Caco-2 (cell line): ENCODE data around the gene GEMIN4. TPM values are rescaled to one million over a fixed set of nuclear protein-coding genes. Genes with fewer than 3 reads are reported as not detected.

Source experiments
- BruUV-seq: library from RNA; stranded (reverse); fragments of 400-500 nt; replicated peaks from 2 replicates; lab custom pipeline; 2021; lab: Mats Ljungman, UMichigan
- CTCF ChIA-PET: fragments of 300-600 bp; sonication (Branson Sonifier 250); formaldehyde crosslinking; loops from one replicate; lab custom pipeline; 2022; ENCODE audit warnings: antibody characterized with exemption; lab: Charles Lee
- POLR2A ChIA-PET: fragments of 300-600 bp; sonication (Branson Sonifier 250); formaldehyde crosslinking; loops from one replicate; lab custom pipeline; 2022; ENCODE audit warnings: antibody characterized with exemption; lab: Charles Lee
- DNase-seq, 2 experiments: peaks; one replicate each; pipeline versions ENCODE4 v3.0.0 to v3.0.0-alpha.2; 2020 to 2022
- H3K27me3 ChIP-seq: replicated peaks from 2 replicates; pipeline ENCODE4 v1.6.0; 2011; ENCODE audit warnings: low read length; ENCODE audit not compliant: control insufficient read depth, insufficient read depth
- H3K36me3 ChIP-seq: 2 replicates; pipeline ENCODE4 v1.5.1; 2011; ENCODE audit warnings: low read length; ENCODE audit not compliant: control insufficient read depth, insufficient read depth
- H3K4me1 ChIP-seq: fragments of 250-450 bp; sonication (Bioruptor Pico); 2 replicates; pipeline ENCODE4 v1.5.1; 2020; ENCODE audit warnings: mild to moderate bottlenecking
- H3K4me3 ChIP-seq: 2 replicates; pipeline ENCODE4 v1.5.1; 2011; ENCODE audit warnings: low read depth, mild to moderate bottlenecking, control low read depth, low read length
- H3K9me3 ChIP-seq: fragments of 250-450 bp; sonication (Bioruptor Pico); 2 replicates; pipeline ENCODE4 v1.5.1; 2020; ENCODE audit warnings: mild to moderate bottlenecking, moderate library complexity
- H3K27ac Mint-ChIP-seq: one replicate; pipeline ENCODE4 v1.8.0; 2022; ENCODE audit warnings: mixed read lengths; ENCODE audit not compliant: unreplicated experiment
- H3K27me3 Mint-ChIP-seq: one replicate; pipeline ENCODE4 v1.8.0; 2022; ENCODE audit warnings: mixed read lengths; ENCODE audit not compliant: insufficient read depth, unreplicated experiment
- H3K36me3 Mint-ChIP-seq: one replicate; pipeline ENCODE4 v1.8.0; 2022; ENCODE audit warnings: mild to moderate bottlenecking, mixed read lengths; ENCODE audit not compliant: insufficient read depth, unreplicated experiment
- H3K4me1 Mint-ChIP-seq: one replicate; pipeline ENCODE4 v1.8.0; 2022; ENCODE audit warnings: low read depth, mixed read lengths; ENCODE audit not compliant: unreplicated experiment
- H3K4me3 Mint-ChIP-seq: one replicate; pipeline ENCODE4 v1.8.0; 2022; ENCODE audit warnings: mild to moderate bottlenecking, moderate library complexity, mixed read lengths; ENCODE audit not compliant: unreplicated experiment
- H3K9me3 Mint-ChIP-seq: one replicate; pipeline ENCODE4 v1.8.0; 2022; ENCODE audit warnings: mixed read lengths; ENCODE audit not compliant: unreplicated experiment
- CTCF ChIP-seq, 2 experiments: fragments of 200-600 bp in 1 of 2; IDR thresholded peaks; 1 replicate in 1 of 2; 2 replicates in 1 of 2; pipeline versions ENCODE4 v1.5.1 to v1.8.0; 2011 to 2022; ENCODE audit warnings: antibody characterized with exemption in 1 of 2, control low read depth in 1 of 2, inconsistent platforms in 1 of 2, low read depth in 1 of 2, low read length in 1 of 2, mild to moderate bottlenecking in 1 of 2, moderate library complexity in 1 of 2; ENCODE audit not compliant: insufficient read depth in 1 of 2, severe bottlenecking in 1 of 2, unreplicated experiment in 1 of 2
- intact Hi-C: fragments of 100-400 bp; cut with micrococcal nuclease; formaldehyde crosslinking; loops from one replicate; pipeline ENCODE4 v1.10.0; 2022; ENCODE audit not compliant: unreplicated experiment
- total RNA-seq: library from RNA; stranded (reverse); gene quantifications from 2 replicates; pipeline ENCODE4 v1.2.3, GENCODE V29; 2022

The GEMIN4 gene
- total RNA-seq, 1 experiment from 2014 or later = 19.1 TPM

DNA sequence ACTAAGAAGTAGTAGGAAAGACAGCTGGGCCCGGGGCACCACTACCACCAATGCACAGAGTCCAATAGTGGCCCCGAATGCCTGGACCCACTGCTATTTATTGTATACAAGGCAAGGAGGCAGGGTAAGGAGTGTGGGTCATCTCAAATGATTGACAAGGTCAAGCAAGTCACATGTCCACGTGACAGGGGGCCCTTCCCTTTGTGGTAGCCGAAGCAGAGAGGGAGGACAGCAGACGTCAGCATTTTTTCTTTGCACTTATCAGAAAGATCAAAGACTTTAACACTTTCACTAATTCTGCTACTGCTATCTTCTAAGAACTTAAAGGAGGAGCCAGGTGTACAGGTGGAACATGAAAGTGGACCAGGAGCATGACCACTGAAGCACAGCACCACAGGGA is 43.9 kb downstream of the GEMIN4 start:
- H3K4me3 ChIP-seq = no peak overlapping the region
- Mint-ChIP-seq H3K4me3 (no peak overlapping the region), H3K36me3 (peaks cover 8% of the 10 kb centered on the region), H3K27ac (no peak overlapping the region), H3K27me3 (no peaks in the 10 kb centered on the region), H3K9me3 (no peaks in the 10 kb centered on the region), H3K4me1 (no peaks in the 10 kb centered on the region)
- no peaks in the 10 kb centered on the region for H3K36me3 ChIP-seq
- H3K9me3 ChIP-seq = no peaks in the 10 kb centered on the region
- H3K27me3 ChIP-seq = no peaks in the 10 kb centered on the region
- peak; percentile 28 to 46 for DNase-seq
- no TSS peak for BruUV-seq
- no peaks in the 10 kb centered on the region for H3K4me1 ChIP-seq
- no peak for TF ChIP-seq CTCF (IDR thresholded peaks at IDR 0.05; ENCODE audit: insufficient read depth in 1 of 2, low read depth in 1 of 2, low read length in 1 of 2, severe bottlenecking in 1 of 2, unreplicated experiment in 1 of 2)
- ChIA-PET CTCF (no interaction called here), POLR2A (no interaction called here)
- intact Hi-C loops = no loop called here

GRCh38 chr17:705863-706262 is 46.2 kb downstream of the GEMIN4 start:
- BruUV-seq = no TSS peak
- POLR2A ChIA-PET = no interaction called here
- CTCF ChIA-PET = no interaction called here

DNA sequence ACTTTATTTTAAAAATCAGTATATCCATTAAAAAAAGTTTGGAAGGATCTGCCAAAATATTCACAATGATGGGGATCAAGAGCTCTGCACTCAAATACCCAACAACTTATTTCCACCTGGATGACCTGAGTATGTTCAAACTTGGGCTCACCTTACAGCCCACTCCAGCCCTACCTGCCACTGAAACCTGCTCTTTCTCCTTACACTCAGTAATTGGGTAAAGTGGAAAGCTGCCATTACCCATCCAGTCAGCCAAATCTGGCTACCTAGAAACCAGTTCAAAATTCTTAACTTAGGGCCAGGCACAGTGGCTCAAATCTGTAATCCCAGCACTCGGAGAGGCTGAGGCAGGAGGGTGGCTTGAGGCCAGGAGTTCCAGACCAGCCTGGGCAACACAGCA is 47.1 kb downstream of the GEMIN4 start:
- Histone ChIP-seq H3K36me3 (no peaks in the 10 kb centered on the region), H3K4me3 (no peak overlapping the region), H3K4me1 (no peaks in the 10 kb centered on the region), H3K9me3 (no peaks in the 10 kb centered on the region), H3K27me3 (no peaks in the 10 kb centered on the region)
- CTCF ChIA-PET = no interaction called here
- POLR2A ChIA-PET = no interaction called here
- Mint-ChIP-seq H3K36me3 (peaks cover 8% of the 10 kb centered on the region), H3K4me3 (no peak overlapping the region), H3K27me3 (no peaks in the 10 kb centered on the region), H3K27ac (no peak overlapping the region), H3K9me3 (no peaks in the 10 kb centered on the region), H3K4me1 (no peaks in the 10 kb centered on the region)
- BruUV-seq = no TSS peak
- no peak for TF ChIP-seq CTCF (IDR thresholded peaks at IDR 0.05; ENCODE audit: insufficient read depth in 1 of 2, low read depth in 1 of 2, low read length in 1 of 2, severe bottlenecking in 1 of 2, unreplicated experiment in 1 of 2)
- DNase-seq = no peak
- intact Hi-C loops = no loop called here

More at GRCh38 chr17:705863-706262, 46.2 kb downstream of the GEMIN4 start:
- intact Hi-C loops = no loop called here
- H3K27me3 ChIP-seq = no peaks in the 10 kb centered on the region
- Mint-ChIP-seq H3K27me3 (no peaks in the 10 kb centered on the region), H3K36me3 (peaks cover 8% of the 10 kb centered on the region), H3K4me1 (no peaks in the 10 kb centered on the region), H3K9me3 (no peaks in the 10 kb centered on the region), H3K4me3 (no peak overlapping the region), H3K27ac (no peak overlapping the region)
- no peaks in the 10 kb centered on the region for H3K9me3 ChIP-seq
- H3K4me3 ChIP-seq = no peak overlapping the region
- no peaks in the 10 kb centered on the region for H3K36me3 ChIP-seq
- TF ChIP-seq CTCF (IDR thresholded peaks at IDR 0.05; ENCODE audit: insufficient read depth in 1 of 2, low read depth in 1 of 2, low read length in 1 of 2, severe bottlenecking in 1 of 2, unreplicated experiment in 1 of 2) = no peak
- DNase-seq = no peak
- no peaks in the 10 kb centered on the region for H3K4me1 ChIP-seq
